NCI-H2171 (cell line): ENCODE data around the gene SLC7A5.
"Not testable (repeated sequence)": the region's sequence is repeated elsewhere in the genome, so short reads cannot be mapped to it uniquely, and the experiment has no call there.

ENCODE experiments used
- DNase-seq: peaks from one replicate; lab custom pipeline; 2025; lab: John Stamatoyannopoulos, UW

SLC7A5 gene

DNA sequence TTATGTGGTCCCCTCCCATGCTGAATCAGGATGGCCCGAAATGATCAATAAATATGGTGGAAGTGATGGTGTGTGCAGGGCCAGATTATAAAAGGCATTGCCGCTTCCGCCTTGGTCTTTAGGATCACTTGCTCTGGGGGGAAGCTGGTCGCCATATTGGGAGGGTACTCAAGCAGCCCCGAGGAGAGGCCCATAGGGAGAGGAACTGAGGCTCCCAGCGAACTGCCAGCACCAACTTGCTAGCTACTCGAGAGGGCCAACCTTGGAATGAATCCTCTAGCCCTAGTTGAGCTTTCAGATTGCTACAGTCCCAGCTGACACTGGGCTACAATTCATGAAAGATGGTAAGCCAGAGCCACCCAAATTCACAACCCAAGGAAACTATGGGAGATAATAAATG is 19.0 kb upstream of the SLC7A5 start:
- not testable (repeated sequence) for DNase-seq

DNA sequence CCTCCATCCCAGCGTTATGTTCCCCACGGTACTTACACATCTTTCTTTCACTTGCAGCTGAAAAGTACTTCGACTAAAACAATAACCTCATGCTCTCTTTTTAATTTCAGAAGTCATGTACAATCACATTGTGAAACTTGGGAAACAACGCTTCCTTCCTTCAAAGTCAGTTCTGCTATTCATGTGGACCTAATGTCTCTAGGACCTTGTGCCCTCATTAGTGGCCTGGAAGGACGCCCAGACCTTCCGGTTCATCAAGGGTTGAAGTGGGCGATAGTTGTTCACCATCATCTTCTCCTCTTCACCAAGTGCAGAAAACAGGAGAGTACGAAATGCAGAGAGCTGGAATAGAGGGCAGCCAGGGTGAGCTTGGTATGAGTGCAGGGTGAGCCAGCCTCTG is 18.6 kb upstream of the SLC7A5 start:
- DNase-seq, result not testable (repeated sequence)

DNA sequence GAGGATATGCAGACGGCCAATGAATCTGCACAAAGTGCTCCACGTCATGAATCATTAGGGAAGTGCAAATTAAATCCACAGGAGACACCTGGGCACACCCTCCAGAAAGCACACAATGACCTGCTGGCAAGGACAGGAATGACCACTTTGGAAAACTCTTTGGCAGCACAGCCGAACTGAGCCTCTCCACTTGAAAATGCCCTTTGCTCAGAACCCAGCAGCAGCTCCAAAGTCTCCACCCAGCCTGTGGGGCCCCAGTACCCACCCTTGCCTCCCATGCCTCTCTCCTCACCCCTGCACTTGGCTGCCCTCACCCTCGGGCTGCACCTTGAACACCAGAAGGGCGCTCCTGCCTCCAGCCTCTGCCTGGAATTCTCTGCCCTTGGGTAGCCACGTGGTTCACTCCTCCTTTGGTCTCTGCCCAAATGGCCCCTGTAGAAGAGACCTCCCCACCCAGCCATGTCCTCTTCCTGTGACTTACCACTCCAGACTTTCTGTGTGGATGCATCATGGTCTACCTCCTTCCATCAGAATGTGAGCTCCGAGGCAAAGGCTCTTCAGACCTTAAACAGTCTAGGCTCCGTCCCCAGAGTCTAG is 16.2 kb upstream of the SLC7A5 start:
- DNase-seq, result not testable (repeated sequence)

DNA sequence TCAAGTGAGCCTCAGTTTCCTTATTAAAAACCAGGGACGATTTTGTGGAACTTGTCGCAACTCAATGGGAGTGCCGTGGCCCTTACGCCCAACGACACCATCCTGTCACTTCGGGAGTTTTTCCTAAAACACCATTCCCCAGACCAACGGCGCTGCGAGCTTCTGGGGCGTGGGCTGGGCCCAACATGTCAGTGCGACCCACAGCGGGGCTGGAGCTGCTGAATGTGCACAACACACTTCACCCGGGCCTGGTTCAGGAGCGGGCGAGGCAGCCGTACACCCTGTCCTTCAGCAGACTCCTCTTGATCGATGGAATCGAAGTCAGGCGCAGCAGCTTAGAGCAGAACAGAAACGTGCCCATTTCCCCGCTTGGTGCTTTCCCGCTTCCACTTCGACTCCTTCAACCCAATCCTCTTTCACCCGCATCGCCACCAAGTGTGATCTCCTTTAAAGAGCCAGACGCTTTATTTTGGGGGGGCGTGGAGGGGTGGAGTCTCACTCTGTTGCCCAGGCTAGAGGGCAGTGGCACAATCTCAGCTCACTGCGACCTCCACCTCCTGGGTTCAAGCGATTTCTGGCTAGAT is 13.2 kb upstream of the SLC7A5 start:
- no peak for DNase-seq

DNA sequence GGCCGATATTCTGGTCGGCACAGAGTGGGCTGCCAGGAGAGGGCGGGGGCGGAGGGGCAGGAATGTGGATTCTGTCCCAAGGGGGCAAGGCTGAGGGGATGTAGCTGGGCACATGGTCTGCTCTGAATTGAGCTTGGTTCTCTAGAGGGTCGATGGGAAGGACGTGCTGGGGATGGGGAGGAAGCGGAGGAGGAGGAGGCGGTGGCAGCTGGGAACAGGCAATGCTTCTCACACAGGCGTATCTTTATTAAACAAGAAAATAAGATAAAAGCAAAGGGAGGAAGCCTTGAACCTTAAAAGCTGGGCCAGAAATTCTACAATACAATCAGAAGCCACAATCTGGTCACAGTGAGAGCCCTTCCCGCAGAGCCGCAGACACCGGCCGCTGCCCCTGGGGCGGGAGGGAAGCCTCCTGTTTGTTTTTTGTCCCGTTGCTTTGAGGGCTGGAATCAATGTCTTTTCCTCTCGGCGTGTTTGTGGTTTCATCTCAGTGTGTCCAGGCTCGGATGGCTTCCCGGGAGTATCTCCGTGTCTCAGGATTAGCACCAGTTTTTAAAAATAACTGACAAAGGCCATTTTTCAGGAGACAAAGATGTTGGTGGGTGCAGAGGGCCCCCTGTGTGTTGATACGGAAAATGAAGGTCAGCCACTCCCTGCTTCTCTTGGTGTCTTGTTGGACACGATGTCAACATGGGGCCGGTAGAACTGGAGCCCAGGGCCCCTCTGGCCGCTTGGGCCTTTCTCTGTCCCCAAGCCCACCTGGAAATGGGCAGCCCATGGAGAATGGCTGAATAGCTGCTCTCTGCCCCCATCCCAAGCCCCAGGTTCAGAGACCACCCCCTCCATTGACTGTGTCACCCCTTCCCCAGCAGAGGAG is 12.3 kb upstream of the SLC7A5 start:
- DNase-seq, result peak; percentile 64

DNA sequence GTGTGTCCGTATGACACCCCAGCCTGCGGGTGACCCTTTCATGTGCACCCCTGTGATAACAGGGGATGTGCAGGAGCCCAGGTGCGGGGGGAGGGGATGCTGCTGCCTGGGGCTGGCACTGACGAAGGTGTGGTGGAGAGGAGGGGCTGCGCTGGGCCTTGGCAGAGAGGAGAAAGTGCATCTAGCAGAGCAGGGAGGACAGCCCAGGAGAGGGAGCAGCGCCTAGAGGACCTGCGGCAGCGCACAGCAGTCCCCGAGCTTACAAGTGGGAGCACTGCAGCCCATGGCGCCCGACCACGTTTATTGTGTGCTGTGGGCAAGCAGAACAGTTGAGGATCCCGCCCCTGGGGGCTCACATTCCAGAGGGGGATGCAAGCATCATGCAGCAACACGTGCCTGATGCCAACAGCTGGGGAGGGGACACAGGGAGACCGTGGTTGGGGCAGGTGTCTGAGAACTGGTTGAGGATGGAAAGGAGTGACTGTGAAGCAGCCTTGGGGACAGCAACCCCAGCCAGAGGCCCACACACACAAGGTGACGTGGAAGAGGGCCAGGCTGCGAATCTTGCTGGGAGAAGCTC is 10.9 kb upstream of the SLC7A5 start:
- DNase-seq, result no peak

DNA sequence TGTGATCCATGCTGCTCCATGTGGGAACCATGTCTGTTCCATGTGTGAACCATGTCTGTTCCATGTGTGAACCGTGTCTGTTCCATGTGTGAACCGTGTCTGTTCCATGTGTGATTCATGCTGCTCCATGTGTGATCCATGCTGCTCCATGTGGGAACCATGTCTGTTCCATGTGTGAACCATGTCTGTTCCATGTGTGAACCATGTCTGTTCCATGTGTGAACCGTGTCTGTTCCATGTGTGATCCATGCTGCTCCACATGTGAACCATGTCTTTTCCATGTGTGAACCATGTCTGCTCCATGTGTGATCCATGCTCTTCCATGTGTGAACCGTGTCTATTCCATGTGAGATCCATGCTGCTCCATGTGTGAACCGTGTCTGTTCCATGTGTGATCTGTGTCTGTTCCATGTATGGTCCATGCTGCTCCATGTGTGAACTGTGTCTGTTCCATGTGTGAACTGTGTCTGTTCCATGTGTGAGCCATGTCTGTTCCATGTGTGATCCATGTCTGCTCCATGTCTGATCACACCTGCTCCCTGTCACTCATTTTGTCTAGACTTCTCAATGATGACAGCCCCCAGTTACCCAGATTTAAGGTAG is 10.2 kb upstream of the SLC7A5 start:
- not testable (repeated sequence) for DNase-seq

DNA sequence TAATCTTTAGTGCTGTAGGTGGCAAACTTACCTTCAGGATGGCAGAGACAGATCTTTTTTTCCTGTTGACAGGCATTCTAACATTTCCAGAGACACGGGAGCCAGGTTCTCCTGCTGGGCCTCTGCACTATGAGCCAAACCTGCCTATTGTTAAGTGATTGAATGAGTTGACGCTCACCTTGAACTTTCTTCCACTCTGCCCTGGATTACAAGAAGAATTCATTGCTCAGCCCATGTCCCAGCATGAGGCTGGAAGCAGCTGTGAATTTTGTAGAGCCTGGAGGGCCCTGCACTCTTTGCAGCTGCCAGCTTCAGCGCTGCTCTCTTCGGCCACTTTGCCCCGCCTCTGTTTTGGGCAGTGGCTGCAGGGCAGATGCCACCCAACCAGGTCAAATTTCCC is 9.4 kb upstream of the SLC7A5 start:
- no peak for DNase-seq

DNA sequence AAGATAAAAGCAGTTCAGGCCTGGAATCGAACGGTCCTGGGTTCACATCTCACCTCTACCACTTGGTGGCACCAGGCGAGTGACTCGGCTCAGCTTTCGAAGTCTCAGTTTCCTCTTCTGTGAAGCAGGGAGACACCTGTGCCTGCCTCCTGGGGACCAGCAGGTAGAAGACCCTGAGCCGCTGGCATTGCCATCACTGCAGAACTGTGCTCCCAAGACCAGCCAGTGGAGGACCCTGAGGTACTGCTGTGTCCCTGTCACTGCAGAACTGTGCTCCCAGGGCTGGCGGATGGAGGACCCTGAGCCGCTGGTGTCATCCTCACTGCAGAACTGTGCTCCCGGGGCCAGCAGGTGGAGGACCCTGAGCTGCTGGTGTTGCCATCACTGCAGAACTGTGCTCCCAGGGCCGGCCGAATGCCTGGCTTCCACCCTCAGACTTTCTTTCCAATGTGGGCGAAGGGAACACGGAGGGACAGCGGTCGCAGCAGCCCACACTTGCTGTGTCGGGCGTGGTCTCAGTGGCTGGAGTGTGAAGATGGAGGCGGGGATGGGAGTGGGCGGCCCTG is 8.7 kb upstream of the SLC7A5 start:
- no peak for DNase-seq

DNA sequence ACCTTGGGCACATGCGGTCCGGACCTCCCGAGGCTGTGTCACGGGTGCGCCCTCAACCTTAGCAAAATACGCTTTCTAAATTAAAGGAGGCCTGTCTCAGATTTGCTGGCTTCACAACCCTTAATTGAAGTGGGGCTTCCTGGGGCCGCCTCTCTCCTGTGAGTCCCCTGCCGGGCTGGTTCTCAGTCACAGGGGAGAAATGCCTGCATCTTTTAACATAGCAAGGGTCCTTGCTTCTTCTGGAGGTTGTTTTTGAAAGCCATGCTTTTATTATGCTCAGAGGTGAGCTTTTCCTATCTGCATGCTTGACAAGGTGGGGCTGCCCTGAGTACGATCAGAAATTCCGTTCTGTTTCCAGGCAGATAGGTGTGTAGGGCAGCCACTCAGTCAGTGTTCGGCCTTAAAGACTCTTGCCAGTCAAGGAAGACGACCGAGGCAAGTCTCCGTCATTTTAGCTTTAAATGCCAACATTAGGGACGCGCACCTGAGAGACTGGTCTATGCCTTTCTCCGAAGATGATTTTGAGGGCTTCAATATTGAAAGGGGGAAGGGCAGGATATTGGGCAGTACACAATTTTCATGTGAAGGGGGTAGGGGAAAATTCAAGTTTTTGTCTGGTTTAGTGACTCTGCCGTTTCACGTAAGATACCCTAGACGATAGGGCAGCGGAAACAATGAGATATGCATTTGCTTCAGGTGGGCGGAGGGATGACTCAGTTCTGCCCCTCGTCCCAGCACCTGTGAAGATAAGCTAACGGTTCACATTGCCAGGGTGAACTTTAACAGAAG is 5.5 kb upstream of the SLC7A5 start:
- no peak for DNase-seq

DNA sequence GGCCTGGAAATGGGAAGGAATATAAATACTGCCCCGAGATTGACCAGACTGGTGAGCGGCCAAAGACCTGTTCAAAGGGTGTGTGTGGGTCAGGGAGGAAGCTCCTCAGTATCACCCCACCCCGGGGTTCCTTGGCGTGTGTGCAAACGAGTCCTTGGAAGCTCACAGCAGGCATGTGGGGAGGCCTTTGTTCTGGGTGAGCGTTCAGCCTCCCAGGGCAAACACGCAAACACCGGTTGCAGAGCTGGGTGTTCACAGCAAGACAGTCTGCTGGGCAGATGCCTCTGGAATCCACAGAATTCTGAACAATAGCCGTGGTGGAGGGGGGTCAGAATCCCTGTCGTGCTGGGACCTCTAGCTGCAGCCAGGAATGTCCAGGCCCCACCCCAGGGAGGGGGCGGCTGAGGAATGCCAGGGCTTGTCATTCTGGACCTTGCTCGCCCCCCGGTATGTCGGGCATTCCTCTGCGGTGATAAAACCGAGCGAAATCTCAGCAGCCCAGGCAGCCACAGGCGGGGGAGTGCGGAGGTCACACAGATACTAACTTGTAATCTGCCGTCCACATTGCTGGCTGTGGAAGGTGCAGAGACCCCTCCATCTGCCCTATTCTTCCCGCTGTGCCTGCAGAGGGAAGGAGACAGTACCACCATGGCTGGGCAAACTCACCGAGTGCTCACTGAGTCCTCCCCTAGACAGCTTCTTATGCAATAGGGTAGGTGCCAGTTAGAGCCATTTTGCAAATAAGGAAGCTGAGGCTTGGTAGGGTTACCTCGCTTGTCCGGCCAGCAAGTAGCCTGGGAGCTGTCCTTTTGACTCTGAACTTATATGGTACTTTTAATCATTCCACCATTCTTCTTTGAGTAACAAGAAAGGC is 1.3 kb upstream of the SLC7A5 start:
- not testable (repeated sequence) for DNase-seq

DNA sequence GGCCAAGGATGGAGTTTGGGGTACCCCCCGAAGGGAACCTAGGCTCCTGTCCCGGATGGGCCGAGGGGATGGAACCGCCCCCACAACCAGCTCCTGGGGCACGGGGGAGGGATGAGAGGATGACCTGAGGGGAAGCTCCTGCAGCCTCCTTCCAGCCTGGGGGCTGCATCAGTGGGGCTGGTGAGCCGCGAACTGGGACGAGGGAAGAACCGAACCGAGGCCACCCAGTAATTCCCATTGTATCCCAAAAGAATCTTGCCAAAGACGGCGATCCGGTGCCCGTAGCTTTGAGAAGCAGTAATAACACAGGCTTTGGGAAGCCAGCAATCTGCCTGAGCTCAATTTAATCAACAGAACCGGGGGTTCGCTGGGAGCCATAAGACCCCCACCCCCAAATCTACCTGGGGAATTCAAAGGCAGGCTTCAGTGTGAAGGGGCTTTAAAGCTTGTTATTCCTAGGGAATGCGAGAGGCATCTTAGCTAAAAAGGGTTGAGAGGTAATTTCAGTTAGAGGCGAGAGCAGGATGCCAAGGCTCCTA is 641 bp upstream of the SLC7A5 start:
- DNase-seq, result not testable (repeated sequence)

DNA sequence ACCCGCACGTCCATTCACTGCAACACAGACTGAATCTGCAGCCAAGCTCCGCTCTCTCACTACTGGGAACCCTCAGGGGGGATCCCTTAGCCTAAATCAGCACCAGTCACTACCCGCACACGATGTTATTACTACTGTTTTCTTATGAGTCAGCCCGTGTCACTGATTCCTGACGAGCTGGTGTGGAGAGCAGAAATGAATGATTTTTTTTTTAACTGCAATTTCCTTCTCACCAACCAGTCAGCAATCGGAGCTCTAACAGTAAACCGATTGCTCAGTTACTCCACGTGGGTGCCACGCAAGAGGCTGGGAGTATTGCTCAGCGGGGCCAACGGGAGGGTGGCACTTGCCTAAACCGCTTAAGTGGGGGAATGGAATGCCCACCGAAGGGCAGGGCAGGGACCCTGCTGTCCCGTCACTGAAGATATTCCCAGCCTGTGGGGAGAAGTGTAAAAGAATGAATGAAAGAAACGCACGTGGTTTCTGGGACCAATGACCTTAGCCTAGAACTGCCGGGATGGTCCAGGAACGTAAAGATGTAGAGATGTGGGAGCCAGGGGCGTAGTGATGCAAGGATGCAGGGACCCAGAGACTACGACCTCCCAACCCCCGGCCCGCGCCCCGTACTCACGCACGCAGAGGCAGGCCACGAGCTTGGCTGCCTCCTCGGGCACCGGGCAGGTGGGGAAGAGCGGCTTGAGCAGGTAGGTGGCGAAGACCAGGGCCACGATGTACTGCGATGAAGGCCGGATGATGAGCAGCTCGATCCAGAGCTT is 865 bp downstream of the SLC7A5 start:
- DNase-seq, result not testable (repeated sequence)

DNA sequence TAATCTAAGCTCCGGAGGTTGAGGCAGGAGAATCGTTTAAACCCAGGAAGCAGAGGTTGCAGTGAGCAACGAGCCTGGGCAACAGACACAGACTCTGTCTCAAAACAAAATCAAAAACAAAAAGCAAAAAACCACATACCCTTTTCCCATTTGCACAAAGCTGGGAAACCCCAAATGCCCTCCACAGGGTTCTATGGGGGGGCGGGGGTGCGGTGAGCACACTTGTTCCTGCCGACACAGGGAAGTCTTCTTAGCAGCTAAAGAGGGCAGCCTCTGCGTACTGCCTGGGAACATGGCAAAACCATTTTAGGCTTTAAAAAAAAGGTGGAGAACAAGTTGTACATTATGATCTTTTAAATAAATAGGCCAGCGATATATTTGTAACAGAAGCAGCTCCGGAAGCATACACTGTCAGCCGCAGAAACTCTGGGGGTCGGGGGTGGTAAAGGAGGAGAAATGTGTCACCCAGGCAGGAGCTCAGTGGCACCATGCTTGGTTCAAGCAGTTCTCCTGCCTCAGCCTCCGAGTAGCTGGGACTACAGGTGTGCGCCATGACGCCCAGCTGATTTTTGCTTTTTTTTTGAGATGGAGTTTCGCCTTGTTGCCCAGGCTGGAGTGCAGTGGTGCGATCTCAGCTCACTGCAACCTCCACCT is 3.3 kb downstream of the SLC7A5 start:
- DNase-seq, result not testable (repeated sequence)

DNA sequence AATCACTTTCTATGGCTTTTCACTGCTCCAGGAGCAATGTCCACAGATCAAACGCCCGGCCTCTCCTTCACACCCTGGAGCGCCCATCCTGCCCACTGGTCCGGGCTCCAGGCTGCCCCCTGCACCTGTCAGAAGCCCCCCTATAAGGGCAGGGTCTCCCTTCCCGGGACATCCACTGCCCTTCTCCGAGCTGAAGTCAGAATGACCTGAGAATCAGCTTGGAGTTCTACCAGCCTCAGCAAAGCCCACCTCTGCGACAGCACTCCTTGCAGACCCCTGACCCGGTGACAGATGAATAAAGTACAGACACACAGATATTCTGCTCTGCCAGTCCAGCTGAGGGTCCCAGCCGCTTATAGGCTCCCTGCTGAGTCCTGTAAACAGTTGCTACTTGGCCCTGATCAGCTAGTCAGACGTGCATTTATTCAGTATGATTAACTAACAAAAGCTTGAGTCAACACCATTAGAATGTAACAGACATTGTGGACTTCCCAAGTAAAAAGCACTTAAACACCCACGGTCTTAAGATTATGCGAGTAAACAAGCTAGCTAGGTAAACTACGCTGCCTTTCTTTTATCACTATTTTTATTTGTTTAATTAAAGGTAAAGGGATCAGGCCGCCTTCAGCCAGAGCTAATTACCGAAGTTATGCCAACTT is 4.8 kb downstream of the SLC7A5 start:
- DNase-seq, result no peak

DNA sequence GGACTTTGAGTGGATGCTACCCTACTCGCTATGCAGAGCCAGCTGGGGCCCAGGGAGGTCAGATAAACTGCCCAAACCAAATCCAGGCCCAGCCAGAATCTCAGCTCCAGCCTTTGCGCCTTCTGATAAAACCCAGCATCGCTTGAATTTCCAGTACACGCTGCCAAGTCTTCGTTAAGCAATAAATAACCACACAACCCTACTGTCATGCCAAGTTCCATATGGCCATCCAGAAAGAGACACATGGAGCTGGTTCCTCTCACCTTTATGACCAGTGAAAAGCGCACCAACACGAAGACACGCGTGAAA is 6.0 kb downstream of the SLC7A5 start:
- DNase-seq, result not testable (repeated sequence)

DNA sequence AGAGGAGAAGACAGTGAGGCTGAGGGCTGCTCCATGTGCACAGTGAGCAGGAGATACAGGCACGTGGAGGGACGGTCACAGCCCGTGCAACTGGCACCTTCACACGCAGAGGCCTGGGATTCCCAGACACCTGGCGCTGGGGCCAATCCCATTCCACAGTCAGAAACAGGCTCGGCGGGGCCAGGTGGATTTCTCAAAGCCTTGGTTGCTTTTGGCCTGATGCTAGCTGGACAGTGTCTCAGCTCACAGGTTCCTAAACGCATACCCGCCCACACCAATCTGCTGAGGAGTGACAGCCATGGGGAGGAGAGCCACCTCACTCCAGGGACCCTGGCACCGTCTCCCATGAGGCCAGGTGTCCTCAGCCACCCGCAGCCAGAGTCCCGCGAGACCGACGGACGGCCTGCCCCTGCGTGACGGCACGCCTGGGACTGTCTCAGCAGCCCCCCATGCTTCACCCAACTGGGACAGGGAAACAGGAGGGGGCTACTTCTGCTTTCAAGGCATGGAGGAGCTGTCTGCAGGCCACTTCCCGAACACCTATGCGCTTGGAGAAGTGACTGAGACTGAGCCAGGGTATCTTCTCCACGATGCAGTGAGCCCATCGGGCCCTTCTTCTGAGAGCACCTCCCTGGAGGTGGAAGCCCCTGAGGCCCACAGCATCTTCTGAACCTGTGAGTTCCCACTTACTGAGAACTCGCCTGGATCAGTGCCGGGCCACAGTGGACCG is 6.5 kb downstream of the SLC7A5 start:
- not testable (repeated sequence) for DNase-seq
